Measurements from ENCODE around the gene OXER1.

DNA sequence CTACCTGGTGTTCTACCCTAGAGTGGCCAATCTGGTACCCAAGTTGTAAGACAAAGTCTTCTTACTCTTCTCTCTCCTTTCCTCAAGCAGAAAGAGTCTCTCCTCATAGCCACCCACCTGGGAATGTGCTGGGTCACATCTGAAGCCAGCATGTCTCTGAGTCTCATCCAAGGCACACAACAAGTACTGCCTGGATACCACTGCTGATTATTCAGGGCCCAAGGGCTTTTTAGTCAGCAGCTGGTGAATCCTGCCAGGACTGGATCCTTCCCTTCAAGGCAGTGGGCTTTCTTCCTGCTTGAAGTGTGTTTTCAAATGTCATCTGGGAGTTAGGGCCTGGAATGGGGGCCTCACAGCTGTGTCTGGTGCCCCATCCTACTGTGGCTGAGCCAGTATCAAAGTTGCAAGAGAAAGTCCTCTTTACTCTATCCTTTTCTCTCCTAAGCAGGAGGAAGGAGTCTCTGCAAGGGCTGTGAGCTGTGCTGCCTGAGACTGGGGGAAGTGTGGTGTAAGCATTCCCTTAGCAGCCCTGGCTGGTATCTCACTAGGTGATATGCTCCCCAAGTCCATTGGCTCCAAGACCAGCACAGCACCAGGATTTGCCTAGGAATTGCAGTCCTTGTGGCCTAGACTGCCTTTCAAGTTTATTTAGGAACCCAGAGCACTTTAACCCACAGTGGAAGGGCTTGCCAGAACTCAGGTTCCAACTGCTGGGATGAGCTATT lies 27.2 kb downstream of the OXER1 start:
- TF ChIP-seq, protein P1, sequence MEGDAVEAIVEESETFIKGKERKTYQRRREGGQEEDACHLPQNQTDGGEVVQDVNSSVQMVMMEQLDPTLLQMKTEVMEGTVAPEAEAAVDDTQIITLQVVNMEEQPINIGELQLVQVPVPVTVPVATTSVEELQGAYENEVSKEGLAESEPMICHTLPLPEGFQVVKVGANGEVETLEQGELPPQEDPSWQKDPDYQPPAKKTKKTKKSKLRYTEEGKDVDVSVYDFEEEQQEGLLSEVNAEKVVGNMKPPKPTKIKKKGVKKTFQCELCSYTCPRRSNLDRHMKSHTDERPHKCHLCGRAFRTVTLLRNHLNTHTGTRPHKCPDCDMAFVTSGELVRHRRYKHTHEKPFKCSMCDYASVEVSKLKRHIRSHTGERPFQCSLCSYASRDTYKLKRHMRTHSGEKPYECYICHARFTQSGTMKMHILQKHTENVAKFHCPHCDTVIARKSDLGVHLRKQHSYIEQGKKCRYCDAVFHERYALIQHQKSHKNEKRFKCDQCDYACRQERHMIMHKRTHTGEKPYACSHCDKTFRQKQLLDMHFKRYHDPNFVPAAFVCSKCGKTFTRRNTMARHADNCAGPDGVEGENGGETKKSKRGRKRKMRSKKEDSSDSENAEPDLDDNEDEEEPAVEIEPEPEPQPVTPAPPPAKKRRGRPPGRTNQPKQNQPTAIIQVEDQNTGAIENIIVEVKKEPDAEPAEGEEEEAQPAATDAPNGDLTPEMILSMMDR (conservative IDR thresholded peaks at IDR 0.05), result no peak
- no peak for TF ChIP-seq EZH2 (IDR thresholded peaks at IDR 0.05; ENCODE audit: low read depth)
